ENCODE data around the gene NDUFAF8. TPM values are rescaled to one million over a fixed set of nuclear protein-coding genes. Genes with fewer than 3 reads are reported as not detected.

NDUFAF8 gene
- total RNA-seq, 1 experiment from 2014 or later: 60.1 TPM

DNA sequence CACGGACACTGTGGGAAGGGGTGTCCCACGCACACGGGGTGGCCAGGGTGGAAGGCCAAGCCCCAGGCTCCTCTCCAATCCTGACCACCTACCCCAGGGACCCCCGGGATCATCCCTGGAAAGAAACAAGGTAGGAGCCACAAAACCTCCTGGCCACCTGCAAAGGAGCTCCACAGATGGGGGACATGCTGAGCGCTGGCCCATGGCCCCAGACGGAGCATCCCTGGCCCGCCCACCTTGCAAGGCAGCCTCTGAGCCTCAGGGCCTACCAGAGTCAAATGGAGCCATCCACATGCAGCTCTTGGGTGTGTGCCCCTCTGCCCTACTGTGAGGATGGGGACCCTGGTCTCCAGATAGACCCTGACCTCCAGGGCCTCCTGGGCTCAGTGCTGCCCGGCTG lies 39.7 kb downstream of the NDUFAF8 start:
- H3T11ph ChIP-seq (ENCODE audit: low read length): no peak overlapping the region
- H2BK12ac ChIP-seq (ENCODE audit: insufficient read length, low read depth, low read length): no peak overlapping the region
- H3K9me3 Mint-ChIP-seq: no peaks in the 10 kb centered on the region
- no peak overlapping the region for H2AFZ ChIP-seq (ENCODE audit: low read length)
- no peak overlapping the region for H3K4ac ChIP-seq (ENCODE audit: low read depth, low read length)
- no peak for DNase-seq
- H3K27me3 ChIP-seq (ENCODE audit: insufficient read depth, low read length): no peaks in the 10 kb centered on the region
- H3K4me2 ChIP-seq (ENCODE audit: insufficient read depth, insufficient read length, low read length): no peak overlapping the region
- no peak overlapping the region for H3K23ac ChIP-seq (ENCODE audit: insufficient read length, low read depth, low read length)
- no peak overlapping the region for H2BK15ac ChIP-seq (ENCODE audit: low read depth, low read length)
- H3K27ac Mint-ChIP-seq: no peak overlapping the region
- H4K91ac ChIP-seq (ENCODE audit: insufficient read length, low read depth, low read length): no peak overlapping the region
- H4K20me1 ChIP-seq (ENCODE audit: control insufficient read depth, insufficient read depth, insufficient read length): no peaks in the 10 kb centered on the region
- H4K8ac ChIP-seq (replicated peaks; ENCODE audit: insufficient read length, low read depth, low read length): no peak overlapping the region
- no peak overlapping the region for H2AK5ac ChIP-seq (ENCODE audit: insufficient read length, low read length)
- no peaks in the 10 kb centered on the region for H3K4me1 ChIP-seq (ENCODE audit: insufficient read depth, low read length)
- peaks cover 9 to 36% (median 34%) of the 10 kb centered on the region in 3 experiments for H3K36me3 Mint-ChIP-seq (ENCODE audit: insufficient read depth in 1 of 3, low read depth in 3 of 3)
- H3K18ac ChIP-seq (ENCODE audit: insufficient read length, low read depth, low read length): no peak overlapping the region
- no peak overlapping the region for H3K9ac ChIP-seq (ENCODE audit: extremely low read depth, insufficient read length, low read length)
- no peak overlapping the region for H2BK5ac ChIP-seq (ENCODE audit: insufficient read length, low read length)
- no peak overlapping the region; the same call in 1 of the 2 replicates for H3K14ac ChIP-seq (ENCODE audit: insufficient read depth, low read length)
- H3K27ac ChIP-seq (ENCODE audit: insufficient read length, low read depth, low read length): no peak overlapping the region
- H3K79me1 ChIP-seq (ENCODE audit: insufficient read depth, low read depth, low read length, poor library complexity, severe bottlenecking): no peaks in the 10 kb centered on the region
- H2BK120ac ChIP-seq (ENCODE audit: low read depth, low read length, poor library complexity, severe bottlenecking): no peak overlapping the region
- H3K9me3 ChIP-seq (ENCODE audit: control insufficient read depth, low read depth, low read length): no peaks in the 10 kb centered on the region
- no peak overlapping the region for H2BK20ac ChIP-seq (ENCODE audit: low read depth, low read length, poor library complexity, severe bottlenecking)
- WGBS (ENCODE audit: extremely low coverage, insufficient read length, low lambda C conversion rate): no CpG with 5 or more reads among the region's 8 CpGs
- no peaks in the 10 kb centered on the region for H3K79me2 ChIP-seq (ENCODE audit: insufficient read depth, low read length)
- no peaks in the 10 kb centered on the region for H3K27me3 Mint-ChIP-seq (ENCODE audit: low read depth)
- no peak overlapping the region for H3K4me3 Mint-ChIP-seq
- TF ChIP-seq, protein P1, sequence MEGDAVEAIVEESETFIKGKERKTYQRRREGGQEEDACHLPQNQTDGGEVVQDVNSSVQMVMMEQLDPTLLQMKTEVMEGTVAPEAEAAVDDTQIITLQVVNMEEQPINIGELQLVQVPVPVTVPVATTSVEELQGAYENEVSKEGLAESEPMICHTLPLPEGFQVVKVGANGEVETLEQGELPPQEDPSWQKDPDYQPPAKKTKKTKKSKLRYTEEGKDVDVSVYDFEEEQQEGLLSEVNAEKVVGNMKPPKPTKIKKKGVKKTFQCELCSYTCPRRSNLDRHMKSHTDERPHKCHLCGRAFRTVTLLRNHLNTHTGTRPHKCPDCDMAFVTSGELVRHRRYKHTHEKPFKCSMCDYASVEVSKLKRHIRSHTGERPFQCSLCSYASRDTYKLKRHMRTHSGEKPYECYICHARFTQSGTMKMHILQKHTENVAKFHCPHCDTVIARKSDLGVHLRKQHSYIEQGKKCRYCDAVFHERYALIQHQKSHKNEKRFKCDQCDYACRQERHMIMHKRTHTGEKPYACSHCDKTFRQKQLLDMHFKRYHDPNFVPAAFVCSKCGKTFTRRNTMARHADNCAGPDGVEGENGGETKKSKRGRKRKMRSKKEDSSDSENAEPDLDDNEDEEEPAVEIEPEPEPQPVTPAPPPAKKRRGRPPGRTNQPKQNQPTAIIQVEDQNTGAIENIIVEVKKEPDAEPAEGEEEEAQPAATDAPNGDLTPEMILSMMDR (conservative IDR thresholded peaks at IDR 0.05): no peak
- H3K4me1 Mint-ChIP-seq: no peaks in the 10 kb centered on the region
- no peak overlapping the region for H3K56ac ChIP-seq (ENCODE audit: insufficient read length, low read depth, low read length)
- no peak overlapping the region for H4K5ac ChIP-seq (ENCODE audit: insufficient read length, low read depth, low read length)
- peaks cover 2% of the 10 kb centered on the region for H3K23me2 ChIP-seq (ENCODE audit: insufficient read length, low read depth, low read length, poor library complexity, severe bottlenecking)
